Spleen (tissue), 11 donors: ENCODE measurements around the gene BABAM1. TPM values are rescaled to one million over a fixed set of nuclear protein-coding genes. Genes with fewer than 3 reads are reported as not detected.

Source experiments
- DNase-seq: peaks from one replicate; pipeline ENCODE4 v3.0.0-alpha.2; 2020
- H3K27ac ChIP-seq, 8 donors: fragments of 200-600 bp; sonication (generic) in 7 of 8; 1 replicate in 4 of 8; 2 replicates in 4 of 8; pipeline versions ENCODE4 v1.5.0 to v1.8.0; 2016 to 2021; ENCODE audit warnings: inconsistent platforms in 4 of 8, mild to moderate bottlenecking in 4 of 8, moderate library complexity in 1 of 8
- H3K27me3 ChIP-seq, 7 donors: fragments of 200-600 bp; sonication (generic) in 6 of 7; replicated peaks in 1 of 7; 1 replicate in 4 of 7; 2 replicates in 3 of 7; pipeline versions ENCODE4 v1.5.0 to v1.8.0; 2016 to 2021; ENCODE audit warnings: inconsistent platforms in 3 of 7, mild to moderate bottlenecking in 1 of 7
- H3K36me3 ChIP-seq, 6 donors: fragments of 200-600 bp; sonication (generic) in 5 of 6; 1 replicate in 4 of 6; 2 replicates in 2 of 6; pipeline versions ENCODE4 v1.5.0 to v1.8.0; 2016 to 2021; ENCODE audit warnings: inconsistent platforms in 2 of 6
- H3K4me1 ChIP-seq, 6 donors: fragments of 200-600 bp; sonication (generic) in 5 of 6; 1 replicate in 3 of 6; 2 replicates in 3 of 6; pipeline versions ENCODE4 v1.5.0 to v1.8.0; 2016 to 2021; ENCODE audit warnings: inconsistent platforms in 3 of 6
- H3K4me3 ChIP-seq, 8 donors: fragments of 200-600 bp; sonication (generic) in 7 of 8; 1 replicate in 4 of 8; 2 replicates in 4 of 8; pipeline versions ENCODE4 v1.5.0 to v1.8.0; 2016 to 2021; ENCODE audit warnings: inconsistent platforms in 4 of 8, mild to moderate bottlenecking in 4 of 8, moderate library complexity in 2 of 8
- H3K9me3 ChIP-seq, 8 donors: fragments of 200-600 bp; sonication (generic) in 7 of 8; 1 replicate in 4 of 8; 2 replicates in 4 of 8; pipeline versions ENCODE4 v1.5.0 to v1.8.0; 2016 to 2021; ENCODE audit warnings: inconsistent platforms in 4 of 8
- CTCF ChIP-seq, 11 experiments: fragments of 200-600 bp in 7 of 11; fragments of 450-650 bp in 4 of 11; sonication (generic) in 4 of 11; IDR thresholded peaks in 8 of 11; conservative IDR thresholded peaks in 3 of 11; 1 replicate in 7 of 11; 2 replicates in 4 of 11; pipeline versions ENCODE4 v1.4.0 to v1.8.0; 2016 to 2021; ENCODE audit warnings: antibody characterized with exemption in 11 of 11, inconsistent platforms in 4 of 11, mild to moderate bottlenecking in 1 of 11
- POLR2A ChIP-seq, 3 donors: fragments of 450-650 bp; IDR thresholded peaks; one replicate each; pipeline ENCODE4 v1.5.1; 2017; ENCODE audit warnings: antibody characterized with exemption in 3 of 3, mild to moderate bottlenecking in 1 of 3
- POLR2AphosphoS5 ChIP-seq, 3 donors: sonication (generic); formaldehyde crosslinking; IDR thresholded peaks; one replicate each; pipeline ENCODE4 v1.5.1; 2017; ENCODE audit warnings: antibody characterized with exemption in 3 of 3
- WGBS, 5 donors: extraction: QIAGEN DNeasy Blood & Tissue Kit in 3 of 5; methylation state at CpG; one replicate each; pipeline versions ENCODE4 v1.1.5 to v1.1.7; 2013 to 2018; 5-methylcytosine and 5-hydroxymethylcytosine counted together
- intact Hi-C: fragments of 100-400 bp; cut with DNase I; formaldehyde crosslinking; loops from one replicate; pipeline ENCODE4 v1.15.0; 2023; ENCODE audit warnings: low total_unique reads
- polyA plus RNA-seq, 3 donors: library from polyadenylated mRNA; stranded (reverse); fragments of 200-250 nt; gene quantifications; one replicate each; pipeline ENCODE4 v1.2.1, GENCODE V29; 2013
- total RNA-seq, 7 donors: library from RNA; depleted of rRNA in 3 of 7; stranded (reverse); fragments of >200 nt in 3 of 7; fragmentation: NEBNext Ultra II Directional in 4 of 7; extraction: Animal tissue kit (Norgen Biotek cat#: 25700) in 4 of 7; gene quantifications; one replicate each; pipeline versions ENCODE4 v1.1.0 to v1.2.1, GENCODE V29; 2016 to 2021
- donor health status: healthy with polysubstance abuse.
- donor health status: DM: no; HTN: no; CAD: no; lungs with moderate emphysema.
- donor health status: DM: no; HTN: no; CAD: no.
- donor health status: Bipolar disorder and iron deficiency.
- donor health status: healthy.
- donor health status: DM: no; HTN: no; CAD: no.
- donor health status: DM: yes; HTN: yes; CAD: no.

Gene BABAM1
- total and polyA plus RNA-seq, 10 donors, result 61.7 to 133 (median 76.9) TPM

GRCh38 chr19:17226002-17226933, 41.0 kb upstream of the BABAM1 start, which contains the start of gene OCEL1:
TSS of gene OCEL1 (plus strand) at chr19:17226226. CDS start at chr19:17226248, 22 bp downstream.
- peak; percentile 89 to 96 (median 90) for TF ChIP-seq POLR2AphosphoS5 (IDR thresholded peaks at IDR 0.05)
- TF ChIP-seq CTCF (IDR thresholded peaks at IDR 0.05 in 8 of 11, conservative IDR thresholded peaks at IDR 0.05 in 3 of 11), result peak in 2 of 11 experiments; percentile 17 to 40
- peak in 2 of 3 donors; percentile 24 to 38 for TF ChIP-seq POLR2A (IDR thresholded peaks at IDR 0.05)
- Histone ChIP-seq H3K36me3 (peaks cover 0 to 34% (median 4%) of the 10 kb centered on the region in 6 donors), H3K27ac (peak within 1 kb of the TSS; percentile 86 to 98 (median 96)), H3K27me3 (no peaks in the 10 kb centered on the region), H3K9me3 (no peaks in the 10 kb centered on the region), H3K4me3 (peak within 1 kb of the TSS; percentile 62 to 91 (median 72)), H3K4me1 (peaks cover 9 to 31% (median 19%) of the 10 kb centered on the region in 6 donors)
- WGBS, 5 donors, result 1 to 2% (median 1%) methylated on average over 7 to 90 of the region's 90 CpGs
- intact Hi-C loops, result no loop called here
- DNase-seq, result peak; percentile 98

GRCh38 chr19:17227798-17228367, 39.4 kb upstream of the BABAM1 start:
- no peaks in the 10 kb centered on the region for H3K27me3 ChIP-seq
- 85 to 93% (median 92%) methylated on average over 12 to 13 of the region's 13 CpGs for WGBS, 5 donors
- no peak overlapping the region for H3K27ac ChIP-seq
- DNase-seq, result no peak
- no peak overlapping the region for H3K4me3 ChIP-seq
- H3K9me3 ChIP-seq, result no peaks in the 10 kb centered on the region
- peaks cover 0 to 50% (median 10%) of the 10 kb centered on the region in 6 donors for H3K36me3 ChIP-seq
- intact Hi-C loops, result no loop called here
- TF ChIP-seq CTCF (IDR thresholded peaks at IDR 0.05 in 8 of 11, conservative IDR thresholded peaks at IDR 0.05 in 3 of 11), result no peak
- no peak for TF ChIP-seq POLR2A (IDR thresholded peaks at IDR 0.05)
- no peak for TF ChIP-seq POLR2AphosphoS5 (IDR thresholded peaks at IDR 0.05)
- H3K4me1 ChIP-seq, result peaks cover 9 to 31% (median 19%) of the 10 kb centered on the region in 6 donors

GRCh38 chr19:17229890-17230289, 37.4 kb upstream of the BABAM1 start:
- no peak for DNase-seq
- intact Hi-C loops, result no loop called here
- Histone ChIP-seq H3K4me3 (no peak overlapping the region), H3K4me1 (peaks cover 13 to 36% (median 31%) of the 10 kb centered on the region in 6 donors), H3K9me3 (no peaks in the 10 kb centered on the region), H3K27ac (no peak overlapping the region), H3K27me3 (no peaks in the 10 kb centered on the region), H3K36me3 (peaks cover 0 to 50% (median 10%) of the 10 kb centered on the region in 6 donors)
- 89 to 98% (median 95%) methylated on average over 3 of the region's 3 CpGs for WGBS, 5 donors
- TF ChIP-seq POLR2AphosphoS5 (IDR thresholded peaks at IDR 0.05) (no peak), CTCF (IDR thresholded peaks at IDR 0.05 in 8 of 11, conservative IDR thresholded peaks at IDR 0.05 in 3 of 11) (no peak), POLR2A (IDR thresholded peaks at IDR 0.05) (no peak)

GRCh38 chr19:17232258-17232657, 35.0 kb upstream of the BABAM1 start:
- H3K4me1 ChIP-seq, result peaks cover 13 to 40% (median 33%) of the 10 kb centered on the region in 6 donors
- H3K27ac ChIP-seq, result no peak overlapping the region
- H3K4me3 ChIP-seq, result no peak overlapping the region
- 91 to 96% (median 93%) methylated on average over 25 of the region's 25 CpGs for WGBS, 5 donors
- no peaks in the 10 kb centered on the region for H3K9me3 ChIP-seq
- H3K36me3 ChIP-seq, result peaks cover 0 to 50% (median 10%) of the 10 kb centered on the region in 6 donors
- DNase-seq, result no peak
- TF ChIP-seq CTCF (IDR thresholded peaks at IDR 0.05 in 8 of 11, conservative IDR thresholded peaks at IDR 0.05 in 3 of 11), result no peak
- TF ChIP-seq POLR2AphosphoS5 (IDR thresholded peaks at IDR 0.05), result peak in 1 of 3 donors; percentile 31
- intact Hi-C loops, result no loop called here
- no peaks in the 10 kb centered on the region for H3K27me3 ChIP-seq
